ENCODE measurements around the gene TSC22D3. TPM values are rescaled to one million over a fixed set of nuclear protein-coding genes. Genes with fewer than 3 reads are reported as not detected.

The TSC22D3 gene
- total RNA-seq, 2 donors from 2014 or later: 79.1 to 88.1 TPM

Other genes starting within 250 kb of the TSC22D3 start
- gene PRPS1, start 147.3 kb downstream of the TSC22D3 start, total RNA-seq: 10 to 100 TPM; 85.2 to 88.2 TPM
- not detected for gene NCBP2L, start 1.9 kb upstream of the TSC22D3 start, total RNA-seq
- 10 to 100 TPM; 15.8 to 18.9 TPM for gene MID2, start 50.1 kb upstream of the TSC22D3 start, total RNA-seq
- gene TEX13B, start 206.6 kb upstream of the TSC22D3 start, total RNA-seq: not detected